GM10847 (cell line): ENCODE results near the gene PLEKHF1.

Source experiments
- POLR2A ChIP-seq: IDR thresholded peaks from 2 replicates; pipeline ENCODE4 v1.6.1; 2011; ENCODE audit not compliant: insufficient read length; ENCODE audit errors: extremely low read depth

The PLEKHF1 gene

DNA sequence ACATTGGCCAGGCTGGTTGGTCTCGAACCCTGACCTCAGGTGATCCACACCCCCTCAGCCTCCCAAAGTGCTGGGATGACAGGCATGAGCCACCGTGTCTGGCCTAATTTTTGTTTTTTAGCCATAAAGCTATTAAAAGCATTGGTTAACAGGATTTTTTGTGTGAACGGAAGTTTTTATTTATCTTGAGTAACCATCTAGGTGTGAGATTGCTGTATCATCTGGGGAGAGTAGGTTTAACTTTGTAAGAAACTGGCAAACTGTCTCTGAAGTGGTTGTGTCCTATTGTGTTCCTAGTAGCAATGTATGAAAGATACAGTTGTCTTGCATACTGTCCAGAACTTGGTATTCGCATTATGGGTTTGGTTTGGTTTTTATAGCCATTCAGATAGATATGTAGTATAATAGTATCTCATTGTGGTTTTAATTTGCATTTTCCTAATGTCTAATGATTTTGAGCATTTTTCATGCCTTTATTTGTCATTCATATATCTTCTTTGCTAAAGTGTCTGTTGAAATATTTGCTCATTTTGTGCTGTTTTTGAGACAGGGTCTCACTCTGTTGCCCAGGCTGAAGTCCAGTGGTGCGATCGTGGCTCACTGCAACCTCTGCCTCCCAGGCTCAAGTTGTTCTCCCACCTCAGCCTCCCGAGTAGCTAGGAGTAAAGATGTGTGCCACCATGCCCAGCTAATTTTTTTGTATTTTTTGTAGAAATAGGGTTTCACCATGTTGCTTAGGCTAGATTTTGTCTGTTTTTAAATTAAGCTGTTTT is 13.5 kb upstream of the PLEKHF1 start:
- TF ChIP-seq POLR2A, result no peak

DNA sequence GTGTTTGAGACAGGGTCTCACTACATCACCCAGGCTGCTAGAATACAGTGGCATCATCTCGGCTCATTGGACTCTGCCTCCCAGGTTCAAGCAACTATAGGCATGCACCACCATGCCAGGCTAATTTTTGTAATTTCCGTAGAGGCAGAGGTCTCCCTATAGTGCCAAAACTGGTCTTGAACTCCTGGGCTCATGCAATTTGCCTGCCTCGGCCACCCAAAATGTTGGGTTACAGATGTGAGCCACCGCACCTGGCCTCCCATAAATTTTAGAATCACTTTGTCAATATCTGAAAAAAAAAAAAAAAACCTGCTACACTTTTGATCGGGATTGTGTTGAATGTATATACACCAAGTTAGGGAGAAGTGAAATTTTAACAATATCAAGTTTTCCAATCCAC is 11.9 kb upstream of the PLEKHF1 start:
- no peak for TF ChIP-seq POLR2A

DNA sequence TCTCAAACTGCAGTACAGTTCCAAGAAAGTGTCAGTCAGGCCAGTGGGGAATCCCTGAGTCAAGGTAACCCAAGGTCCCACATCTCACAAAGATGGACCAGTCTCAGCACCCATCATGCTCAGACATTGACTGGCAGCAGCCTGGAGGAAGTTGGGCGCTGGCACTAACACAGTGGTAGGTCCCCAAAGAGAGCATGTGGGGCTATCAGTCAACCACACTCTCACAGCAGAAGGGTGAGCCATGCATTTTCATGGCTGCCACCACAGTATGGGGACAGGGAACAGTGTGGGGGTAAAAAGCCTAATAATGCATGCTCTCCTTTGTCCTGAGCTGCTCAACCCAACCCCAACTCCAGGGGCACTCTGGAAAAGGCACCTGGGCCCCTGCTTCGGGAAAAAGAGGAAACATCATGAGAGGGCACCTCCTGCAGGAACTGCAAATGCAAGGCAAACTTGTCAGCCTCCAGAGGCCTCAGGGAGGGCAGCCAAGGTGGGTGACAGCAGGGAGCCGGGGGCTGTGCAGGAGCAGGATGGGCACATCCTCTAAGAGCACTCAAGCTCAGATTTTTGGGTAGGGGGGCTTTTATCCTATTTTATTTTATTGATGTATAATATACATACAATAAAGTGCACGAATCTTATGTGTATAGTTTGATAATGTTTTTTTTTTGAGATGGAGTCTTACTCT is 9.5 kb upstream of the PLEKHF1 start:
- no peak for TF ChIP-seq POLR2A

DNA sequence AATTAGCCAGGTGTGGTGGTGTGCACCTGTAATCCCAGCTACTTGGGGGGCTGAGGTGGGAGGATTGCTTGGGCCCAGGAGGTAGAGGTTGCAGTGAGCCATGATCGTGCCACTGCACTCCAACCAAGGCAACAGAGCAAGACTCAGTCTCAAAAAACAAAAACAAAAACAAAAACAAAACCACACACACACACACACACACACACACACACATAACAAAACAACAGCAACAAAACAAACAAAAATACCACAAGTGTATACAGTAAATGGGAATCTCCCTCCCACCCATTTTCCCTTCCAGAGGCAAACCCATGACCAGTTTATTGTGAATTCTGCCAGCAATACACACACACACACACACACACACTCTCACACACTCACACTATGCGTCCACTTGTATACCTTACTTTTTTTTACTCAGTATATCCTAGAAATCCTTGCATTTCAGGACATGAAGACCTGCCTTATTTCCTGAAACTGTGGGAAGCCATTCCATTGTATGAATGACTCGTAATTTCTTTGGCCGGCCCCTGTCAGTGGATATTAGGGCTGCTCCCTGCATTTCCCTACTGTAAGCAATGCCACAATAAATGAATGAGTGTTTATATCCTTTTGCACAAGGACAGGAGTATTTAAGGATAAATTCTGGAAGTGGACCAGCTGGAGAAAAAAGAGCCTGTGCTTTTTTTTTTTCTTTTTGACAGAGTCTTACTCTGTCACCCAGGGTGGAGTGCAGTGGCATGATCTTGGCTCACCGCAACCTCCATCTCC is 6.9 kb upstream of the PLEKHF1 start:
- no peak for TF ChIP-seq POLR2A

DNA sequence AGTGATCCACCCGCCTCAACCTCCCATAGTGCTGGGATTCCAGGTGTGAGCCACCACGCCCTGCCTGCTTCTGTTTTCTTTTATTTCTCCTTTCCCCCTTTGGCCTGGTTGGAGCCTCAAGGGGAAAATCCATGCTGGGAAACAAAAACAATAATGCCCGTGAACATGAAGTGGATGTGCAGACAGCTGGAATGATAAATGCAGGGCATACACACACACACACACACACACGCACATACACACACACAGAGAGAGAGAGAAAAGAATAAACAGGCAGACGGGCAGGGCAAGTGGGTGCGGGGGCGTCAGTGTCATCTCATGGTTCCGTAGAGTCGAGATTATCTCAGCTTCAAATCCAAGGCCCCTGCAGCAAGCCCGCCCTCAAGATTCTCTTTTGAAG is 4.4 kb upstream of the PLEKHF1 start:
- no peak for TF ChIP-seq POLR2A

DNA sequence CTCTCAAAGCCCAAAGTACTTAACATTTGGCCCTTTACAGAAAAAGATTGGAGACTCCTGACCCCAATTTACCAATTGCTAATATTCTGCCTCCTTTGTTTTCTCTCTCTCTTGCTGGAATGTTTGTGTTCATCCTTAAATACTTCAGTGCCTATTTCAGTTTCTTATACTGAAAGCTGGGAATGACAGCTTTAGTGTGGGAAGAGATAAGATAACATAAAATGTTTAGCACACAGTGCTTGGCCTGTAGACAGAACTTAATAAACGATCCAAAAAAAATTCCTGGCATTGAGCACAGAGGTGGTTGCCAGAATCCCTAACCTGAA is 3.0 kb upstream of the PLEKHF1 start:
- TF ChIP-seq POLR2A, result no peak

DNA sequence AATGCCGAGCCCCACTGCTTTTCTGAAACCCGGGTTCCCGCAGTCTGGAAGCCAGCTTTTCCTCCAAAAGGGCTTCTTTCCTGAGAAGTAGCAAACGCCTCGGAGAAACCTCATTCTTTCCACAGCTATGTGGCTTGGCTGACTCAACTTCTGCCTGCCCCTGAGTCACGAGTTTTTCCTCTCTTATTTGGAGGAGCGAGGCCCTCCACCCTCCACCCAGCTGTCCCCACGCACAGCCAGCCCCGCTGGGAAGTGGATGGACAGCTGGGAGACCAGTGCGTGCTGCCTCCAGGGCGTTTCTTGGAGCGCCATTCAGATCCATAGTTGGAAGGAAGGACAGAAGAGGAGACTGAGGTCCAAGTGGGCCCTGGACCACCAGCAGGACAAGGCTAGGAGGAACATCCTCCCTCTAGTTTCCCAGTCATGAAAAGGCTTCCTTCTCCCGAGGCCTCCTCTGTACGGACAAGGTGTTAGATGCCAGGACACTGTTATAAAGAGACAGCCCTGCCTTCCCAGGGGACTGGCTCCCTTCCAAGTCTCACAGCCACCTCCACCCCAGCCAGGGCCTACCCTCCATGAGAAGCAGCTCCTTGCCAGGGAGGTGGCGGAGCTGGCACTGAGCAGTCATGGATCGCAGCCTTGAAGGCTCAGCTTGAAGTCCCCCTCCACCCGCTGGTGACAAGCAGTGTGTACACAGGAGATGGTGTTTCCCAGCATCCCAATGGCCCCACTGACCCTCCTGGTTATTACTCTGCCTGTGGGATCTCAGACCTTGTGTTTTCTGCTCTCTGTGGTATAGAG is 2.5 kb upstream of the PLEKHF1 start:
- no peak for TF ChIP-seq POLR2A

DNA sequence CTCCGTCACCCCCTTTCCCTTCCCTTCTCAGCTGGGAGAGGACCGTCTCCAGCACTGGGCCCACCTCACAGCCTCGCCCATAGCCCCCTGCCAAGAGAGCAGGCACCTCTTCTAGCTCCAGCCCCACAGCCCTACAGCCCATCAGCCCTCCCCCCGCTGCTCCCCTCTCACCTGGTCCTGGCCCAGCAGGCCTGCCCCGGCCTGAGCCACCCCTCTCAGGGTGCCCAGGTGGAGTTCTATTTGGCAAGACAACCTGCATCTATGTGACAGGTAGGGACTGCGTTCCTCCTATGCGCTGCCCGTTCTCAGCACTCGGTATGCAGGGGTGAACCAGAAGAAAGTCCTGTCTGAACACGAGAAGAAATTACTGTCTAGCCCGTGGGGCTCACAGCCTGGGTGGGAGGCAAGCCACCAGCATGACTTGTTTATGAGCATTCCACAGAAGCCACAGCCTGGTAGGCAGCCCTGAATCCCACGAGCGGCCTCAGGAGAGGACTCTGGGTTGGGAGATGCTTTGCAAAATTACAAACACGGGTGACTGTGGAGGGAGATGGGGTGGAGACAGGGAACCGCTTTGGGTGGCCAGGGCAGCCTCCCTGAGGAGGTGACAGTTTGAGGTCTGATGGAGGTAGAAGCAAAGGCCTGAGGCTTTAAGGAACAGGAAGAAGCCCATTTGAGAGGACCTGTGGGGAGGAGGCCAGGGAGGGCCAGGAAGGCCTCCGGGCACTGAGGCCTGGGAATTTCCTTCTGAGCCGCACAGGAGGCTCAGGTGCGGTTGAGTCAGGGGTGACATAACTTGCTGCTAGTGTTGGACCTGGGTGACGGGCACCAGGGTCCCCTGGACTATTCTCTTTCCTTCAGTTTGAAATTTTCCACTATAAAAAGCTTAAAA is 1.2 kb upstream of the PLEKHF1 start:
- no peak for TF ChIP-seq POLR2A

DNA sequence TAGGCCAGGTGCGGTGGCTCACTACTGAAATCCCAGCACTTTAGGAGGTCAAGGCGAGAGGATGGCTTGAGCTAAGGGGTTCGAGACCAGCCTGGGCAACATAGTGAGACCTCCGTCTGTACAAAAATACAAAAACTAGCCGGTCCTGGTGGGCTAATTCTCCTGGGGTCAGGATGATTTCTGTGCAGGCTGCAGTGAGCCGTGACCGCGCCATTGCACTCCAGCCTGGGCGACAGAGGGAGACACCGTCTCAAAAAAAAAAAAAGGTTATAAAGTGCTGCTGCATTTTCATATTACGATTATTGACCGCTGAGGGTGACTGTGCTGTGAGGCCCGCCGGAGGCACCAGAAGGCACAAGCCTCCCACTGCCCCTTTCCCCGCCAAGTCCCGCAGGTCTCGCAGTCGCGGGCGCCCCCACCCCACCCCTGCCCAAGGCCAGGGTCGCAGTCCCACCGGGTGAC is 477 bp upstream of the PLEKHF1 start:
- no peak for TF ChIP-seq POLR2A

DNA sequence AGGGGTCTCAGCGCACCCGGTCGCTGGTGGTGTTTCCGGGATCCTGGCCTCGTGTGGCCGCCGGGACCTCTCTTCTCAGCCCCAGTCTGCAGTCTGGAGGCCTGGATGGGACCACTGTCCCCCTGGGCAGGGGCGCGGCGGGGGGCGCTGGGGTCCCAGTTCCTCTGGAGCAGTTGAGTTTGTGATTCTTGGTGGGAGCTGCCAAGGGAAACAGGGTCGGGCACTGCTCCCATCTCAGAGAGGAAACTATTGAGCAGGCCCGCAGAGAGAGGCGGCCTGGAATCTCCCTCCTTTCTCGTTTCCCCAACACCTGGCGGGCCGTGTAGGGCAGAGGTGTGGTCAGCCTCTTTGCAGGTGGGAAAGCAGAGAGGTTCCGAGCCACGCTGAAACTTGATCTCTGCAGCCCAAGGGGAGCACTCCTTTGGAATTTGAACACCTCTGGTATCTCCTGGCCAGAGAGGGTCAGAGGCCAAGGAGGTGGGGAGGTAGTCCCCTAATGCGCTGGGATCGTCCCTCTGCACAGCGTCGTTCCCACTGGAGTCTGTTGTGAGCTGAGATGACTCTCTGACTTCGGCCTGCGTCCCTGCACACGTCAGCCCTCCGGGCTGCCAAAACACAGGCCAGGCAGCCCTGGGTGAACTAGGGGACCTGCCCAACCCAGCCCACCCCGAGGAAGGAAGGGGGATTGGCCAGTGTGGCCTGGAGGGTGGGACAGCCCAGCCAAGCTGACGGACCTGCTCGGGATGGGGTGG is 741 bp downstream of the PLEKHF1 start:
- TF ChIP-seq POLR2A, result no peak

DNA sequence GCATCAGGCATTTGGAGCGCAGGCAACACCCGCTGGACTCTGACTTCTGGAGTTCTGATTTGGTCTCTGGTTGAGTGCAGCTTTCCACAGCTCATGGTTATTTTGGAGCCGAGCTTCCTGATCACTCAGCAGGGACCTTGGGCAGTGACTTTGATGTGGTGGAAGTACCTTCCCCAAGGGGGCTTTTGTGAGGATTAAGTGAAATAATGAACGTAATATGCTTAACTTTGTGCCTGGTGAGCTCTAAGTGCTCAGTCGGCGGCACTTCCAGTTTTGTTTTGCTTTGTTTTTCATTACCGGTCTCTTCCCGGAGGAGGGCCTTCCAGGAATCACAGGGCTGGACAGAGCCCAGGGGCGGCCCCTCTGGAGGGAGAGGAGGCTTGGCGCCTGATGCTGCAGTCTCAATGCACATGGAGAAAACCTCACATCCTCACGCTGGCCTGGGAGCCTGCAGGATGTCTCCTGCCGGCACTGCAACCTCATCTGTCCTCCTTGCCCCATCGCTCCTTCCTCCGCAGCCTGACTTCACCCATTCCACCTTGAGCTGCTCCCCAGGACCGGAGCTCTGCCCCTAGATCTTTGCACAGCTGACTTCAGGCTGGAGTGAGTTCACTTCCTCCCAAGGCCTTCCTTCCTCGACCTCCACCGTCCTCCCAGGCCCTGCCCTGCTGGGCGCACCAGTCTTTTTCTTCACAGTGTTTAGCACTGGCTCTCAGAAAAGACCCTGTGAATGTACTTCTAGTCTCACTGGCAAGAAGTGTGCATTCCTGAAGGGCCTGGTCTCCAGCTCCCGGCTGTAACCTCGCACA is 1.5 kb downstream of the PLEKHF1 start:
- no peak for TF ChIP-seq POLR2A

DNA sequence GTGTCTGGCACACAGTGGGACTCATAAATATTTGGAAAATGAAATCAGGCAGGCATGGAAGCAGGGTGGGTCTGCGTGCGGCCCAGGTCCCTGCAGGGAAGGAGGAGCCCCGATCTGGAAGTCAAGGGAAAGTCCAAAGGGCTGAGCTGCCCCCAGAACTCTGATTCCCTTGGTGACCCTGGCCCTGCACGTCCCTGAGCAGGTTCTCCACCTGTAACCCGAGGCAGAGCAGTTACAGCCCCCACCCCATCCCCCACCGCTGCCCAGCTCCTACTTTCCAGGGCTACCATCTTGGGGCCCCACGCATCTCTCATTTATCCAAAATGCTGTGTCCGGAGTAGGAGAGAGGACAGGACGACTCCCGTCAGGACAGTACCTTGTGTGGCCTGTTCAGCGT is 2.1 kb downstream of the PLEKHF1 start:
- no peak for TF ChIP-seq POLR2A

DNA sequence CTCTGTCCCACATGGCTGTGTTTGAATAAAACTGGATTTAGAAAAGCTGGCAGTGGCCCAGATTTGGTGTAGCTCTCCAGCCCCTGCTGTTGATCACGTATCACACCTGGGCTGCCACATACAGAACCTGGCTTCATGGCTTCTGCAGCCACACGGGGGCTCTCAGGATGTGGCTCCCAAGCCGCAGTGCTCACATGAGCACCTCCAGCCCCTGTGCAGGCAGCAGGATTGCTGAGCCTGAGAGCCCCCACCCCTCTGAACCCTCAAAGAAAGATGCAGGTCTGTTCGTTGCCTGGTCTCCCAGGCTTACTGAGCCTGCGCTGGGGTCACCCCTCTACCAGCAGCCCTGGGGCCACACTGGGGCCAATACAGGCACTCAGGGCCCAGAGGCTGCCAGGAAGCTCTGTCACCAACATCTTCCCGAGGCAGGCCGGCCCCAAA is 2.7 kb downstream of the PLEKHF1 start:
- no peak for TF ChIP-seq POLR2A
